Esophagus squamous epithelium (tissue), 5 donors: Measurements from ENCODE around the gene MAMDC2. TPM values are rescaled to one million over a fixed set of nuclear protein-coding genes. Genes with fewer than 3 reads are reported as not detected.

Experiments
- DNase-seq: peaks from one replicate; lab custom pipeline; 2025; lab: John Stamatoyannopoulos, UW
- H3K27ac ChIP-seq, 4 donors: fragments of 200-600 bp; sonication (generic); one replicate each; pipeline ENCODE4 v1.5.1; 2016 to 2019; ENCODE audit warnings: mild to moderate bottlenecking in 1 of 4
- H3K27me3 ChIP-seq, 4 donors: fragments of 200-600 bp; sonication (generic); 1 replicate in 3 of 4; 2 replicates in 1 of 4; pipeline versions ENCODE4 v1.5.1 to v1.6.0; 2017 to 2021; ENCODE audit warnings: antibody characterized with exemption in 1 of 4
- H3K36me3 ChIP-seq, 3 donors: fragments of 200-600 bp; sonication (generic); one replicate each; pipeline ENCODE4 v1.5.1; 2016 to 2019
- H3K4me1 ChIP-seq, 3 donors: fragments of 200-600 bp; sonication (generic); one replicate each; pipeline ENCODE4 v1.5.1; 2017 to 2019
- H3K4me3 ChIP-seq, 4 donors: fragments of 200-600 bp; sonication (generic); 1 replicate in 3 of 4; 2 replicates in 1 of 4; pipeline ENCODE4 v1.5.1; 2016 to 2019; ENCODE audit warnings: mild to moderate bottlenecking in 2 of 4, moderate library complexity in 1 of 4
- H3K9me3 ChIP-seq, 3 donors: fragments of 200-600 bp; sonication (generic); one replicate each; pipeline ENCODE4 v1.5.1; 2016 to 2019
- POLR2A ChIP-seq, 4 donors: fragments of 450-650 bp; IDR thresholded peaks; one replicate each; pipeline ENCODE4 v1.6.1; 2017; ENCODE audit warnings: antibody characterized with exemption in 4 of 4, mild to moderate bottlenecking in 4 of 4, moderate library complexity in 3 of 4
- WGBS, 2 donors: methylation state at CpG; one replicate each; pipeline ENCODE4 v1.1.5; 2018; 5-methylcytosine and 5-hydroxymethylcytosine counted together
- intact Hi-C: fragments of 100-400 bp; cut with DNase I; formaldehyde crosslinking; loops from one replicate; pipeline ENCODE4 v1.15.0; 2022
- total RNA-seq, 4 donors: library from RNA; depleted of rRNA; stranded (reverse); fragments of >200 nt; gene quantifications; one replicate each; pipeline ENCODE4 v1.1.0, GENCODE V29; 2016
- TF ChIP-seq, protein P1 (sequence below), 6 experiments: fragments of 450-650 bp in 4 of 6; fragments of 200-600 bp in 2 of 6; sonication (generic) in 2 of 6; IDR thresholded peaks; one replicate each; pipeline ENCODE4 v1.5.1; 2016 to 2019; ENCODE audit warnings: antibody characterized with exemption in 6 of 6, mild to moderate bottlenecking in 4 of 6, moderate library complexity in 4 of 6
- donor health status: DM: yes; HTN: yes; CAD: no.

MAMDC2 gene
- total RNA-seq, 4 donors from 2014 or later: 1.9 to 58.4 (median 11.3) TPM

DNA sequence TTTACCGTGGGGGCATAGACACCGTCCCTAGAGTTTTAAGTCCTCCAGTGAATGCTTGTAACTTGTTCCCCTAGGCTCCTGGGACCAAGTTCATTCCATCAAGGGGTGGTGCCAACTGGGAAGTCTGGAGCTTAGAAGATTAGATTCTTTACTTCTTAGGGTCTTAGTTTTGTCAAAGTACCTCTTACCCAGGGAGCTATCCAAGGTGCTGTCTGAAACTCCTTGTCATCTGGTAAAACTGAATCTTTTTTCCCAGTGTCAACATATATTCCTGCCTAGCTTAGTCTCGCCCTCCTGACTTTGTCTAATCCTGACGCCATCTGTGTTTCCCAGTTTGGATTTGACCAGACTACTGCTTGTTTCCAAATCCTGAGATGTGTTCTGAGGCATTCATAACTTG, 41.6 kb downstream of the MAMDC2 start:
- no peak for TF ChIP-seq POLR2A (IDR thresholded peaks at IDR 0.05)
- TF ChIP-seq, protein P1, sequence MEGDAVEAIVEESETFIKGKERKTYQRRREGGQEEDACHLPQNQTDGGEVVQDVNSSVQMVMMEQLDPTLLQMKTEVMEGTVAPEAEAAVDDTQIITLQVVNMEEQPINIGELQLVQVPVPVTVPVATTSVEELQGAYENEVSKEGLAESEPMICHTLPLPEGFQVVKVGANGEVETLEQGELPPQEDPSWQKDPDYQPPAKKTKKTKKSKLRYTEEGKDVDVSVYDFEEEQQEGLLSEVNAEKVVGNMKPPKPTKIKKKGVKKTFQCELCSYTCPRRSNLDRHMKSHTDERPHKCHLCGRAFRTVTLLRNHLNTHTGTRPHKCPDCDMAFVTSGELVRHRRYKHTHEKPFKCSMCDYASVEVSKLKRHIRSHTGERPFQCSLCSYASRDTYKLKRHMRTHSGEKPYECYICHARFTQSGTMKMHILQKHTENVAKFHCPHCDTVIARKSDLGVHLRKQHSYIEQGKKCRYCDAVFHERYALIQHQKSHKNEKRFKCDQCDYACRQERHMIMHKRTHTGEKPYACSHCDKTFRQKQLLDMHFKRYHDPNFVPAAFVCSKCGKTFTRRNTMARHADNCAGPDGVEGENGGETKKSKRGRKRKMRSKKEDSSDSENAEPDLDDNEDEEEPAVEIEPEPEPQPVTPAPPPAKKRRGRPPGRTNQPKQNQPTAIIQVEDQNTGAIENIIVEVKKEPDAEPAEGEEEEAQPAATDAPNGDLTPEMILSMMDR (IDR thresholded peaks at IDR 0.05): no peak
- Histone ChIP-seq H3K36me3 (no peaks in the 10 kb centered on the region), H3K4me3 (no peak overlapping the region), H3K27me3 (no peaks in the 10 kb centered on the region), H3K27ac (peak overlapping the region in 2 of 4 donors; percentile 15 to 26), H3K4me1 (peaks cover 11 to 19% (median 11%) of the 10 kb centered on the region in 3 donors), H3K9me3 (no peaks in the 10 kb centered on the region)
- intact Hi-C loops: no loop called here
- DNase-seq: no peak
- 61 to 64% methylated on average over 4 of the region's 4 CpGs for WGBS, 2 donors

DNA sequence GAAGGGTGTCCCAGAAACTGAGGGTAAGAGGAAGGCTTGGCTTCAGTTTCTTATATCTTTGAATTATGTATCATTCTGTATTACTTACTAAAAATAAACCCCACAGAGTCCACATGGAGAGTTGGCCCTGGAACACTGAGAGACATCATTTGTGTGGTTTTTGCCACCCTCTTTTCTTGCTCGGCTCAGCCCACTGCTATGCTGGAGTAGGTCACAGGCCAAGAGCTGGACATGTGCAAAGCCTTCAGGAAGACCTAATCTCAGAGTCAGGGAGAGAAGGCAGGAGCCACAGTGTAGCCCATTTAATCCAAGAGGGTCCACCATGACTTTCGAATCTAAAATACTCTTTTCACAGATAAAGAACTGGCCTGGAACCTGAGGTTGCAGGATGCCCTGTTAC, 47.5 kb downstream of the MAMDC2 start:
- no peak for DNase-seq
- H3K27me3 ChIP-seq: no peaks in the 10 kb centered on the region
- H3K36me3 ChIP-seq: no peaks in the 10 kb centered on the region
- H3K4me3 ChIP-seq: no peak overlapping the region
- H3K9me3 ChIP-seq: no peaks in the 10 kb centered on the region
- intact Hi-C loops: no loop called here
- TF ChIP-seq, protein P1 (IDR thresholded peaks at IDR 0.05): no peak
- TF ChIP-seq POLR2A (IDR thresholded peaks at IDR 0.05): no peak
- 41 to 58% methylated on average over 2 of the region's 2 CpGs for WGBS, 2 donors
- peak overlapping the region in 3 of 4 donors; percentile 26 to 36 (median 31) for H3K27ac ChIP-seq
- H3K4me1 ChIP-seq: peaks cover 0 to 14% (median 5%) of the 10 kb centered on the region in 3 donors

DNA sequence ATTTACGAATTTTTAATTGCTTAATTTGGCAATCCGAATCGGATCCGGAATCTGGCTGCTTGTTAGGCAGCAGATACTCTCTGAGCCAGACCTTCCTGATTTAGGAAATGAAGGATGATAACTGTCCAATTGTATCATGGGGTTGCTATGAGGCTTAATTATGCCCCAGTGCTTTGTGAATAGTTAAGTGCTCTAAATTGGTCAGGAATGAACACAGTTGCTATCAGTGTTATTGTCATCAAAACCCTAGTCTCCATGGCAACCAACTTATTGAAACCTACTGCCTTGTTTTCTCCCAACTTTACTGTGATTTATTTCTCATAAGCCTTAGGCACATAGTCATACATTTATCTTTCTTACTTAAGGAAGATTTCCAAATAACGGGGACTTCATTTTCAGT, 47.9 kb downstream of the MAMDC2 start:
- H3K9me3 ChIP-seq: no peaks in the 10 kb centered on the region
- H3K36me3 ChIP-seq: no peaks in the 10 kb centered on the region
- H3K4me3 ChIP-seq: no peak overlapping the region
- intact Hi-C loops: no loop called here
- H3K27me3 ChIP-seq: no peaks in the 10 kb centered on the region
- no peak for TF ChIP-seq POLR2A (IDR thresholded peaks at IDR 0.05)
- TF ChIP-seq, protein P1 (IDR thresholded peaks at IDR 0.05): no peak
- WGBS, 2 donors: 41 to 44% methylated on average over 5 of the region's 5 CpGs
- peaks cover 0 to 14% (median 5%) of the 10 kb centered on the region in 3 donors for H3K4me1 ChIP-seq
- peak overlapping the region in 3 of 4 donors; percentile 36 to 65 (median 63) for H3K27ac ChIP-seq
- DNase-seq: no peak

DNA sequence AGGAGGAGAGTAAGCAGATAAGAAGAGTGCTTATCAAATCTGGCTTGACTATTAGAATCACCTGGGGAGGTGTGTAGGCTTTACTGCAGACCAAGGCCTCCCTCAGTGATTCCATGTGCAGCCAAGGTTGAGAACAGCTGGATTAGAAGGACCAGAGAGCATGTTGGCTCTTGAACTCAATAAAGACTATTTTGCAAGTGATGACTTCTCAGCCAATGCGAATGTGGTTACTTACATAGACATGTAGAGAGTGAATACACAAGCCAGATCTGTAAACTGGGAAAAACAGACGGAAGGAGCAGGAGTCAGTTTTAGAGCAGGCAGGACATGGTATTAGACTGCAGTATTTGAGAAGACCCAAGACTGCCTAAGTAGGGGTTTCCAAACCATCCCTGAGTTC, 48.5 kb downstream of the MAMDC2 start:
- Histone ChIP-seq H3K9me3 (no peaks in the 10 kb centered on the region), H3K36me3 (no peaks in the 10 kb centered on the region), H3K27ac (peak overlapping the region in 3 of 4 donors; percentile 36 to 65 (median 63)), H3K27me3 (no peaks in the 10 kb centered on the region), H3K4me3 (no peak overlapping the region), H3K4me1 (peaks cover 0 to 14% (median 5%) of the 10 kb centered on the region in 3 donors)
- TF ChIP-seq POLR2A (IDR thresholded peaks at IDR 0.05): no peak
- TF ChIP-seq, protein P1 (IDR thresholded peaks at IDR 0.05): no peak
- intact Hi-C loops: no loop called here
- no peak for DNase-seq
- 37 to 56% methylated on average over 2 of the region's 2 CpGs for WGBS, 2 donors

DNA sequence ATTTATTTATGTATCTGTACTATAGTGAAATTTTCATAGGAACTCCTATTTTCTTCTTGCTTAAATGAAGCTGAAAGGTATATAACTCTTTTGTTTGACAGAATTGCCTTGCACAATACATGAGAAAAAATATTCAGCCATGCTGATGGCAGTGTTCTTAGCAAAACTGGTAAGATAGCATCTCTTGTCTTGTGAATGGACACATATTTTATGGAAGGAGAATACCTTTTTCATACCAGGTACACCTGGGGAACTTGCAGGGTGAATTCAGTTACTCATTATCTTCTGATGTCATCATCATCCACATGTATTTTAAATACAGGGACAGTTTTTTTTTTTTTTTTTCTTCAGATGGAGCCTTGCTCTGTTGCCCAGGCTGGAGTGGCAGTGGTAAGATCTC, 49.4 kb downstream of the MAMDC2 start:
- no peaks in the 10 kb centered on the region for H3K9me3 ChIP-seq
- intact Hi-C loops: no loop called here
- no peaks in the 10 kb centered on the region for H3K36me3 ChIP-seq
- peak overlapping the region; percentile 5 to 65 (median 44) for H3K27ac ChIP-seq
- H3K4me1 ChIP-seq: peaks cover 0 to 14% (median 5%) of the 10 kb centered on the region in 3 donors
- H3K4me3 ChIP-seq: no peak overlapping the region
- TF ChIP-seq, protein P1 (IDR thresholded peaks at IDR 0.05): no peak
- no peak for TF ChIP-seq POLR2A (IDR thresholded peaks at IDR 0.05)
- no peak for DNase-seq
- H3K27me3 ChIP-seq: no peaks in the 10 kb centered on the region
